ENCODE data around the gene MT1A.

DNA sequence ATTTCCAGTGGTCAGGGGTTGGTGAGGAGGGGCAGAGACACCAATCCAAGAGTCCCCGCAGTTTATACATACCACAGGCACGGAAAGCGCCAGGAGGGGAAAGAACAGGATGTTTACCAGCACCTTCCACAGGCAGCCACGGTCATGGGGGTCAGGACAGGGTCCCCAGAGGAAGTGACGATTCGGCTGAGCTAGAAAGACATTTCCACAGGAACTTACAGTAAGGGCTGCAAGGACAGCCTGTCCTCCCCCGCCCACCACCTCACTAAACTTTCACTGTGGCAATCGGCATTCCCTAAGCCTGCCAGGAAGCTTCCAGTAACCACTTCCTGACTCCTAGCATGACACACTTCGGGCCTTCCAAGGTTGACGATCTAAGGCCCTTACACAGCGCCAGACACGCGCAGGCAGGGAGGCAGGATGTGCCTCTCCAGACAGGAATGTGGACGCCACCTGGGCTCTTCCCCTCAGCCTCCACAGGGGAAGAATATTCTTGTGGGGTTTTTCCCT, 31.3 kb upstream of the MT1A start:
- TF ChIP-seq, protein P1, sequence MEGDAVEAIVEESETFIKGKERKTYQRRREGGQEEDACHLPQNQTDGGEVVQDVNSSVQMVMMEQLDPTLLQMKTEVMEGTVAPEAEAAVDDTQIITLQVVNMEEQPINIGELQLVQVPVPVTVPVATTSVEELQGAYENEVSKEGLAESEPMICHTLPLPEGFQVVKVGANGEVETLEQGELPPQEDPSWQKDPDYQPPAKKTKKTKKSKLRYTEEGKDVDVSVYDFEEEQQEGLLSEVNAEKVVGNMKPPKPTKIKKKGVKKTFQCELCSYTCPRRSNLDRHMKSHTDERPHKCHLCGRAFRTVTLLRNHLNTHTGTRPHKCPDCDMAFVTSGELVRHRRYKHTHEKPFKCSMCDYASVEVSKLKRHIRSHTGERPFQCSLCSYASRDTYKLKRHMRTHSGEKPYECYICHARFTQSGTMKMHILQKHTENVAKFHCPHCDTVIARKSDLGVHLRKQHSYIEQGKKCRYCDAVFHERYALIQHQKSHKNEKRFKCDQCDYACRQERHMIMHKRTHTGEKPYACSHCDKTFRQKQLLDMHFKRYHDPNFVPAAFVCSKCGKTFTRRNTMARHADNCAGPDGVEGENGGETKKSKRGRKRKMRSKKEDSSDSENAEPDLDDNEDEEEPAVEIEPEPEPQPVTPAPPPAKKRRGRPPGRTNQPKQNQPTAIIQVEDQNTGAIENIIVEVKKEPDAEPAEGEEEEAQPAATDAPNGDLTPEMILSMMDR (IDR thresholded peaks at IDR 0.05) = peak in 1 of 3 donors; percentile 16
- TF ChIP-seq POLR2A (IDR thresholded peaks at IDR 0.05) (no peak), POLR2AphosphoS5 (IDR thresholded peaks at IDR 0.05) (peak; percentile 93 to 100 (median 98))

Data from breast epithelium (tissue), 3 donors.